Left ventricle myocardium inferior (tissue), 1 donor: ENCODE results near the gene NRXN3. TPM values are rescaled to one million over a fixed set of nuclear protein-coding genes. Genes with fewer than 3 reads are reported as not detected.

Source experiments
- DNase-seq: peaks from one replicate; pipeline ENCODE4 v3.0.0-alpha.2; 2020
- H3K27ac ChIP-seq: fragments of 200-600 bp; replicated peaks from 2 replicates; pipeline ENCODE4 v1.8.0; 2021
- H3K27me3 ChIP-seq: fragments of 200-600 bp; 2 replicates; pipeline ENCODE4 v1.8.0; 2021; ENCODE audit warnings: low read depth
- H3K36me3 ChIP-seq: fragments of 200-600 bp; 2 replicates; pipeline ENCODE4 v1.8.0; 2021
- H3K4me1 ChIP-seq: fragments of 200-600 bp; 2 replicates; pipeline ENCODE4 v1.8.0; 2021
- H3K4me3 ChIP-seq: fragments of 200-600 bp; 2 replicates; pipeline ENCODE4 v1.8.0; 2021; ENCODE audit warnings: mild to moderate bottlenecking, moderate library complexity
- H3K9me3 ChIP-seq: fragments of 200-600 bp; replicated peaks from 2 replicates; pipeline ENCODE4 v1.8.0; 2021
- intact Hi-C: fragments of 100-400 bp; cut with micrococcal nuclease; formaldehyde crosslinking; loops from one replicate; pipeline ENCODE4 v1.11.0; 2022
- total RNA-seq: library from RNA; stranded (reverse); fragmentation: NEBNext Ultra II Directional; extraction: Animal tissue kit (Norgen Biotek cat#: 25700); gene quantifications from one replicate; pipeline ENCODE4 v1.2.1, GENCODE V29; 2021
- TF ChIP-seq, protein P1 (sequence below): fragments of 200-600 bp; IDR thresholded peaks from 2 replicates; pipeline ENCODE4 v1.8.0; 2021; ENCODE audit warnings: antibody characterized with exemption, mild to moderate bottlenecking, borderline replicate concordance
- donor health status: DM: no; HTN: yes; CAD: no; lungs with severe emphysema.

The NRXN3 gene
- total RNA-seq, 1 donor from 2014 or later, result 1.2 TPM

DNA sequence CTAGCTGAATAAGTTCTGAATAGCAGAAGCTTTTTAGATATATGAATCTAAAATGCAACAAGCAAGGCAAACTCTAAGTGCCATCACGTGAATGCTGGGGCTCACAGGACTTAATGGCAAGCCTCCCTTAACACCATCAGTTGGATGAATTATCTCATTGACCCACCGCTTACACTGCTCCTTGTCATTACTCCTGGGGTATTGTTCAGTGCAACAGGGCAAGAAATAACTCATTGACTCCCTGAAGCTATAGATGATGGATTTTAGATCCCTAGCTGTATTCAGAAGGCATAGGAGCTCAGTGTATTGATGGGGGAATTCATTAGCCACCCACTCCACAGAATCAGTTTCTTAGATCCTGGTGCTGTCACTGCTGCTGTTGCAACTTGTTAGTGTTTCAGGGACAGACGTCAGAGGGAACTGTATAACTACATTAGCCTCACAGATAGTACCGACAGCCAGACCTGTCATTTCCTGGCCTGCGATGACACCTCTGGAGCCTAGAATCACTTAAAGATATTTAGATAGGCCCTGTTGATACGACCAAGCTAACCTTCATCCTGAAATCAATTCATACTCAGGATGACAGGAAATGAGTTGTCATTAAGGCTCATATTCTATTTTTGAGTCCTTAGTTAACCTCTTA, 1305.8 kb downstream of the NRXN3 start:
- Histone ChIP-seq H3K4me3 (no peak overlapping the region), H3K36me3 (no peaks in the 10 kb centered on the region), H3K27me3 (no peaks in the 10 kb centered on the region), H3K9me3 (no peaks in the 10 kb centered on the region), H3K4me1 (no peaks in the 10 kb centered on the region), H3K27ac (no peak overlapping the region)
- no peak for DNase-seq
- TF ChIP-seq, protein P1, sequence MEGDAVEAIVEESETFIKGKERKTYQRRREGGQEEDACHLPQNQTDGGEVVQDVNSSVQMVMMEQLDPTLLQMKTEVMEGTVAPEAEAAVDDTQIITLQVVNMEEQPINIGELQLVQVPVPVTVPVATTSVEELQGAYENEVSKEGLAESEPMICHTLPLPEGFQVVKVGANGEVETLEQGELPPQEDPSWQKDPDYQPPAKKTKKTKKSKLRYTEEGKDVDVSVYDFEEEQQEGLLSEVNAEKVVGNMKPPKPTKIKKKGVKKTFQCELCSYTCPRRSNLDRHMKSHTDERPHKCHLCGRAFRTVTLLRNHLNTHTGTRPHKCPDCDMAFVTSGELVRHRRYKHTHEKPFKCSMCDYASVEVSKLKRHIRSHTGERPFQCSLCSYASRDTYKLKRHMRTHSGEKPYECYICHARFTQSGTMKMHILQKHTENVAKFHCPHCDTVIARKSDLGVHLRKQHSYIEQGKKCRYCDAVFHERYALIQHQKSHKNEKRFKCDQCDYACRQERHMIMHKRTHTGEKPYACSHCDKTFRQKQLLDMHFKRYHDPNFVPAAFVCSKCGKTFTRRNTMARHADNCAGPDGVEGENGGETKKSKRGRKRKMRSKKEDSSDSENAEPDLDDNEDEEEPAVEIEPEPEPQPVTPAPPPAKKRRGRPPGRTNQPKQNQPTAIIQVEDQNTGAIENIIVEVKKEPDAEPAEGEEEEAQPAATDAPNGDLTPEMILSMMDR, result no peak
- intact Hi-C loops, result no loop called here

DNA sequence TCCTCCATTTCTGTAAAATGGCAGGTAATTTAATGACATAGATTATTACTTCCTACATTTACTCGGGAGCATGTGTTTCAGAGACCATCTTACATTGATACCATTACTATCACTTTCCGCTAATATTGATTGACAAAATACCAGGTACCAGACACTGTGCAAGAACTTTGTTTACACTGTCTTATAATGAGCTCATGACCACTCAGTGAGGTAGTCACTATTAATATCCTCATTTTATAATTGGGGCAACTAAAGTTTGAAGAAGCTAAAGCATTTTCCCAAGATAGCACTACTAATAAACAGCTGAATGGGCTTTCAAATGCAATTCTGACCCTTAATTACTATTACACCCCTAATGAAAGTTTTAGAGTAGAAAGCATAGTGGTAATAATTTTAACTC, 1306.4 kb downstream of the NRXN3 start:
- Histone ChIP-seq H3K27ac (no peak overlapping the region), H3K9me3 (peaks cover under 1% of the 10 kb centered on the region), H3K27me3 (no peaks in the 10 kb centered on the region), H3K4me1 (no peaks in the 10 kb centered on the region), H3K4me3 (no peak overlapping the region), H3K36me3 (no peaks in the 10 kb centered on the region)
- no peak for DNase-seq
- intact Hi-C loops, result no loop called here
- TF ChIP-seq, protein P1, result no peak

DNA sequence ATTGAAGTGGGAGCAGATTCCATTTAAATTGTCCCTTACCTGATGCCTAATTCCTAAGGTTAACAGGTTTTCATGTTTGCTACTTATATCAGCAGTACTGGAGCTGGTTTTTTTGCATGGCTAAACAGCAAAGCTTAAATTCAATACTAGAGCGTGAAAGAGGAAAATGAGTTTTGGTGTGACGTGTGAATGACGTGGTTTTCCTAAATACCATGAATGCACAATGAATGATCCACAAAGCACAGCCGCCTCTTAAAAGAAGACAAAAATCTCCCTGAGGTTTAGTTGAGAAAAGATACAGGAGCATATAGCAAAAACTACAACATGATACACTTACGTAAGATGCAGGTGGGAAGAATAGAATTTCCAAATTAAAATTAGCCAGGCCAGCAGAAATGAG, 1310.0 kb downstream of the NRXN3 start:
- no peak overlapping the region for H3K4me3 ChIP-seq
- no peak for DNase-seq
- intact Hi-C loops, result no loop called here
- no peaks in the 10 kb centered on the region for H3K27me3 ChIP-seq
- peaks cover 3% of the 10 kb centered on the region for H3K9me3 ChIP-seq
- no peaks in the 10 kb centered on the region for H3K36me3 ChIP-seq
- TF ChIP-seq, protein P1, result no peak
- no peak overlapping the region for H3K27ac ChIP-seq
- H3K4me1 ChIP-seq, result no peaks in the 10 kb centered on the region

DNA sequence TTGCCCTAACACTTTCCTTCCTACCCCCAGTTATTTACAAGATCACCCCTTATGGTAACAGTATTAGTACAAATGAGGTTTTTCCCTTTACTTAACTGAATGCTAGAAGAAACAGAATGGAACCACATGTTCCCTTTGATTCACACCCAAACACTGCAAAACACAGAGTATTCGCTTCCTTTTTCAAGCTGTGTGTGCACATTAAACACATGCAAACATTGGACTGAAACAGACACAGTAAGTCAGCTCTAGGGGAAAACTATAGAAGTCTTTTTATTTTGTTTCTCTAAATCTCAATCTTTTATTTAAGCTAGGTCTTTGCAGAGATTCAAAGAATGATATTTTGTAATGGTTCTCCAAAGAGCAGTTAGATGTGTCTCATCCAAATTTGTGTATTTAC, 1312.7 kb downstream of the NRXN3 start:
- intact Hi-C loops, result no loop called here
- H3K4me3 ChIP-seq, result no peak overlapping the region
- no peaks in the 10 kb centered on the region for H3K4me1 ChIP-seq
- TF ChIP-seq, protein P1, result no peak
- no peaks in the 10 kb centered on the region for H3K27me3 ChIP-seq
- peaks cover 3% of the 10 kb centered on the region for H3K9me3 ChIP-seq
- H3K27ac ChIP-seq, result no peak overlapping the region
- H3K36me3 ChIP-seq, result no peaks in the 10 kb centered on the region
- DNase-seq, result no peak

DNA sequence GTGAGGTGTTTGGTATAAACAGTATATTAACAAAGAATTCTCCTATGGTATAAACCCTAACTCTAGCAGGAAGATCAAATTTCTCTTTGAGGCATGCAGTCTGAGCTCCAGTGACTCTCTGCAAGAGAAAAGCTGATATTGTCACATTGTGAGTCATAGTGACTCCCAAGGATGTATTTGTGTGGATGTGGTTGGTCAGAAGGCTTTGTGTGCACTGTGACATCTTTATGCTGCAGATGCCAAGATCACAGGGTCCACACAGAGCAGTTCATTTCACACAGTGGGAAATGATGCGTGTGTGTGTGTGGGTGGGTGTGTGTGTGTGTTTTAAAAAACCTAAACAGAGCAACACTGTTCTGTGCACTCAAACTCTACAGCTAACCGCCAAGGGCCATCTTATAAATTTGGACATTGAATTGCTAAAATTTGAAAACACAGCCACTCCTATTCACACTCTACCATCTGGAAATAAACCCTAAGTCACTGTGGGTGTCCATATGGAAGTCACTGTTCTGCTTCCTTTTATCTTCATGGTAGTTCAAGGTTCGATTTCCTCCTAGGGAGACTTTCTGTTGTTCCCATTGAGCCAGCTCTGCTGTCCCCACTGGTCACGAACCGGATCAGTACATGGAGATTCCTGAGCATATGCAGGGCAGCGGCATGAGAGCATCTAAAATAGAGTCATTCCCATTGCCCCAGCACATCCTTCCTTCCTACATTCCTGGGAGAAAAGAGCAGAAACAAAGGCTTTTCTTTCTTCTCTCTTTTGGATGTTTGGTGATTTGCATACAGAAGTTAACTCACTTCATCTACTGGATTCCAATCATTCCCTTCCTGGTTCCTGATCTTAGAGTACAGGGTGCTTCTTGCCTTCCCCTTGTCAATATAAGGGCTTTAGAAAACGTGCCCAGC, 1313.6 kb downstream of the NRXN3 start:
- TF ChIP-seq, protein P1, result no peak
- no peaks in the 10 kb centered on the region for H3K4me1 ChIP-seq
- H3K27ac ChIP-seq, result no peak overlapping the region
- H3K4me3 ChIP-seq, result no peak overlapping the region
- no peaks in the 10 kb centered on the region for H3K27me3 ChIP-seq
- no peak for DNase-seq
- intact Hi-C loops, result no loop called here
- H3K36me3 ChIP-seq, result no peaks in the 10 kb centered on the region
- peaks cover 3% of the 10 kb centered on the region for H3K9me3 ChIP-seq
